ENCODE data around the gene C17orf50.
"Not testable (repeated sequence)": the region's sequence is repeated elsewhere in the genome, so short reads cannot be mapped to it uniquely, and the experiment has no call there.

C17orf50 gene

DNA sequence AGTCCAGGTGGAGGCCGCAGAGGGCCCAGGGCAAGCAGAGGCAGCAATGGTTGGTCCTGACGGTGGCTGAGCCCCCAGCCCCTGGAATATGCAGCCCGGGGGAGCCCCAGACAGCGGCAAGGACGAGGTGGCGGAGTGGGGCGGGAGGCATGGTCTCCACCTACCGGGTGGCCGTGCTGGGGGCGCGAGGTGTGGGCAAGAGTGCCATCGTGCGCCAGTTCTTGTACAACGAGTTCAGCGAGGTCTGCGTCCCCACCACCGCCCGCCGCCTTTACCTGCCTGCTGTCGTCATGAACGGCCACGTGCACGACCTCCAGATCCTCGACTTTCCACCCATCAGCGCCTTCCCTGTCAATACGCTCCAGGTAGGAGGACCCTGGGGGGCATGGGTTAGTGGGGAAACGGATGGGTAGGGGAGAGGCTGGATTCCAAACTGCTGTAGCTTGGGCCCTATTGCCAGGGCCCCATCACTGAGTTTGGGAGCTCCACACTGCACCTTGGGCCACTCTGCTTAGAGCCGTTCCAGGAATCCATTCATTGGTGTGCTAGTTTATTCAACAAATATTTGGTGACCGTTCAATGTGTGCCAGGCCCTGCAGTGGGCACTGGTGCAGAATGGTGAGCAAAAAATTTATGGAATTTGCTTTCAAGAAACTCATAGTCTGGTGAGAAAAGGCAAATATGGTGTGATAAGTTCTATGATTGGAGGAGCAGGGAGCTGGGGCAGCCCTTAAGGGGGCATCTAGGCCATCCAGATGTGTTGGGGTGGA, 25.5 kb upstream of the C17orf50 start:
- no peak for DNase-seq

DNA sequence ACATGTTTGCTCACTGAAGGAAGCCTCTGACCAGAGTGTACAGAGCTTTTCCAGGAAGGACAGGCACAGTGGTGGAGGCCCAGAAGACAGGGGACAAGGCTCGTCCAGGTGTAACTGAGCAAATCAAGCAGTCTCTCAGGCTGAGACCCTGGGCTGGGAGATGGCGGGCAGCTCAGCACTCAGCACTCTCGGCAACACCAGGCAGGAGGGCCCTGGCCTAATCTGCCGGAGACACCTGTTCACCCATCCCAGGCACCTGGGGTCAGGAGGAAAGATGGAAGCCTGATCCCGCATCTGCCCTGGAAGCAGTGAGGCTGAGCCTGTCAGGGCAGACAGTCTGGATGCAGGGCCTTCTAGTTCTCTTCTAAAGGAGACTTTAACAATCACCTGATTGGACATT, 24.5 kb upstream of the C17orf50 start:
- no peak for DNase-seq

DNA sequence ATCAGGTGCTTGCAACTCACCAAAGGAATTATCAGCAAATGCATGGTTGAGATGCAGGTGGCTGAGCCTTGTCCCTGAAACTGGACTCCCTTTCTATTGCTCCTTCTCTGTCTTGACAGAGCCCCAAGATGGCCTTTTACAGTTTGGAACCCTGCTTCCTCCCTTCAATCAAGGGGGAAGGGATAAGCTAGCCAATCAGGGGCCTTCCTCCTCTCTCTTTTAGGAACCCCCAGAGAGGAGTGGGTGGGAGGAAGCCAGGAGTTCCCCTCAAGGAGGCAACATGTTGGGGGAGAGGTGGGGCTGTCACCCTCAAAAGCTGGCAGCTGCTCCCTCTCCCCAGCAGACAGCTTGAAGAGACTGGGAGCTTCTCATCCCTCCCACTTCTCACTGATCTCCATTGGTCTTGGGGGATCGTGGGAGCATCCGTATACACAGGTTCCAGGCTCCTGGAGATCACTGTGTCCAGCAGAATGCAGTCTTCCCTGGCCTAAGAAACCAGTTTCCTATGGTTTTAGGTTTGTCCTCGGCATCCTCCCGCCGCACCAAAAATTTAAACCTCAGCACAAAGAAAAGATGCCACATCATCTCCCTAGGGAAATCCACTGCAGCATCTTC, 22.1 kb upstream of the C17orf50 start:
- no peak for DNase-seq

DNA sequence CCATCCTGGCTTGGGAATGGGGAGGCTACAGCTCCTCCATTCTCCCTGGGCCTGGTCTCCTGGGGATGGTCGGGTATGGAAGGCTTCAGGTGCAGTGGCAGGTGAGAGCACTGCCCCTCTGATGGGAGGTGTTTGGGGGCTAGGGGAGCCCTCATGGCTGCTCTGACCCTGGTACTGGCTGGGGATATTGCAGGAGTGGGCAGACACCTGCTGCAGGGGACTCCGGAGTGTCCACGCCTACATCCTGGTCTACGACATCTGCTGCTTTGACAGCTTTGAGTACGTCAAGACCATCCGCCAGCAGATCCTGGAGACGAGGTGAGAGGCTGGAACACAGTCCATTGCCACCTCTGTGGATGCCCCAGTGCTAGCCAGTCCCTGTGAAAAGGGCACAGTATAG, 20.5 kb upstream of the C17orf50 start:
- no peak for DNase-seq

GRCh38 chr17:35740997-35741931, 19.4 kb upstream of the C17orf50 start:
- peak; percentile 29 for DNase-seq

GRCh38 chr17:35742496-35742895, 18.2 kb upstream of the C17orf50 start:
- no peak for DNase-seq

GRCh38 chr17:35742896-35743477, 17.7 kb upstream of the C17orf50 start:
- DNase-seq = no peak

DNA sequence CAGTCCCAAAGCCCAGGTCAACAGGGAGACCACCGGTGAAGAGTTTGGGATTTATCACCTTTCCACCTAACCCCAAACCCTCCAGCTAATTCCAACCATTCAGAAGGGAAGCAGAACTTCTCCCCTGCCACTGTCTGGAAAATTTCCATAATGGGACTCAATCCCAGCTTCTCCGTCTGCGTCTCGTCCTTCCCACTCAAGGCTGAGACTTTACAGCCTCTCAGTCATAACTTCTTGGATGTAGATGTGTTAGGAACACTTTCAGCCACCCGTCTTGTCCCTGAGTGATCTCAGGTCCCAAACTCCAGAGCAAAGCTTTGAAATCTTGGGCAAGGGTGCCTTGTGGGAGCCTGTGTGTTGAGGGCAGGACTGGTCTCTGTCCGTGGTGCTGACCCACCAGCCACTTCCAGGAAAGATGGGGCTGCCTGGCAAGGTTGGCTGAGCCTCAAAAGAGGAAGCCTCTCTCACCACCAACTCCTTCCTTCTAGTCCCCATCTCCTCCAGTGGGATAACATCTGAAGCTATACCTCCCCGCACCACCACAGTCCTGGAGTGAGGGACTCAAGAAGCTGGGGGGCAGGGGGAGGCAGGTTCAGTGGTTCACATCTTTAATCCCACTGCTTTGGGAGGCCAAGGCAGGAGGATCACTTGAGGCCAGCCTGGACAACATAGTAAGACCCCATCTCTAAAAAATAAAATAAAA, 16.9 kb upstream of the C17orf50 start:
- DNase-seq = no peak

DNA sequence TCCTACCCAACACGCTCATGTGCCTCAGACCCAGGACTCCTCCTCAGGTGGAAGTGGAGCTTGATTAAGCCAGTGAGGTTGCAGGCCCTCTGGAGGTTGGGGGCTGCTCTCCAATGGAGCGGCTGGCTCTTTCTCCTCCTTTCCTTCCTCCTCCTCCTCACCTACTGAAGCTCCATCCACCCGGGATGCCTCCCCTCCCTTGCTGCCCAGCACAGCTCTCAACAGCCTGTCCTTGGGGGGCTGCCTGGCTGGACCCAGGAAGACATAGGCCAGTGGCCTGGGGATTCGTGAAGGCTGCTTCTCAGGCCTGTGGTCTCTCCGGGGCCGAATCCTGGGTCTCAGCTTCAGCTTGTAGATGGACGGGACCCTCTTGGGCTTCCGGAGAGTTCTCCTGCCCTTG, 15.9 kb upstream of the C17orf50 start:
- DNase-seq = no peak

- no peak for DNase-seq
These were observed 15.4 kb upstream of the C17orf50 start for GRCh38 chr17:35745246-35745645.

DNA sequence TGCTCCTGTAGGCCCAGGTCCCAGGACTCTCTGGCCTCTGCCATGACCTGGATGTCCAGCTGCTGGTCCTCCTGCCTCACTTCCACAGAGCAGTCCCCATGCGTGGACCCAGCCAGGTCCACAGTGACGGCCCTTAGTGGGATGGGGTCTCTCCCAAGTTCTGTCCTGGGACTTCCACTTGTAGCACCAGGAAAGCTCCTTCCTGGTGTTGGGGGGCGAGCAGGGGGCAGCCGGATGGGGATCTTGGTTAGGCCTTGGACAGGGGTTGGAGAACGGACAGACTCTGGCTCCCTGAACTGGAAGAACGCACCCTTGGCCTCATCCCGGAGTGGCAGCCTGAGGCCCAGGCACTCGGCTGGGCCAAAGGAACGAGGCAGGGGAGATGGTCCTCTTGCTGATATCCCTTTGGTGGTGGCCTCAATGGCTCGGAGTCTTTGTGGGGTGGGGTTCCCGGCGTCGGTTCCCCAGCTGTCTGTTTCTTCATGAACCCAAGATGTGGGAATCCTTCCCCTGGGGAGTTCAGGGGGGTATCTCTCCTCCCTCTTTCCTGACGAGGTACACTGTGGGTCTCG, 14.9 kb upstream of the C17orf50 start:
- no peak for DNase-seq

GRCh38 chr17:35747540-35748017, 13.1 kb upstream of the C17orf50 start:
- peak; percentile 53 for DNase-seq

DNA sequence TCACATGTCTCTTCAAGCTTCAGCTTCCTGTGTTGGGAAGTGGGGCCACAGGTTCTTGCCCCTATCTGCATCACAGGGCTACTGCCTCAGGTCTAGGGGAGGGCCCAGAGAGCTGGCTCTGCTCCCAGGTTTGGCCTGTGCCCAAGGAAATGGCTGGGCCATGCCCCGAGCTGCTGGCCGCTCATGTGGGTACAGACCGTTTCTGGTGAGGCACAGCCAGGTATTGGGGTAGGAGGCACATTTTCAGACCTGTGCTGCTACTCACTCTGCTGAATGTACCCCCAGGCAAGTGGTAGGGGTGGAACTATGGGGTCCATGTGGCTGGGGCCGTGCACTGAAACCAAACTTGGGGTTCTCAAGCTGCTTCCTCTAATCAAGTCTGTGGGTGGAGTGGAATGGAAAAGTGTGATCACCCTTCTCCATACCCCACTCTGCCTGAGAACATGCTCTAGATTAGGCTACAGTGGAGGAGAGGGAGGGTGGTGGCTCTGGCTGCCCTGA, 12.3 kb upstream of the C17orf50 start:
- peak; percentile 11 for DNase-seq

- DNase-seq = no peak
These were observed 11.7 kb upstream of the C17orf50 start for GRCh38 chr17:35748979-35749378.

- no peak for DNase-seq
These were observed 10.9 kb upstream of the C17orf50 start for GRCh38 chr17:35749560-35750412.

- no peak for DNase-seq
These were observed 9.9 kb upstream of the C17orf50 start for GRCh38 chr17:35750526-35751395.

DNA sequence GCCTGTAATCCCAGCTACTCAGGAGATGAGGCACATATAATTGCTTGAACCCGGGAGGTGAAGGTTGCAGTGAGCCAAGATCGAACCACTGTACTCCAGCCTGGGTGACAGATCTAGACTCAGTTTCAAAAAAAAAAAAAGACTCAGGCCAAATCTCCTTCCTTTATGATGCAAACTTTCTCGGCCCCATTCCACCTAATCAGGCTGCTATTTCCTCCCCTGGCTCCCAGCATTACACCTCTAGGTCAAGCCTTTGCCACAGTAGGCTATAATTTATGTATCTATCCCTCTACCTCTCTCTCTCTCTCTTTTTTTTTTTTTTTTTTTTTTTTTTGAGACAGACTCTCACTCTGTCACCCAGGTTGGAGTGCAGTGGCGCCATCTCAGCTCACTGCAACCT, 9.1 kb upstream of the C17orf50 start:
- not testable (repeated sequence) for DNase-seq

DNA sequence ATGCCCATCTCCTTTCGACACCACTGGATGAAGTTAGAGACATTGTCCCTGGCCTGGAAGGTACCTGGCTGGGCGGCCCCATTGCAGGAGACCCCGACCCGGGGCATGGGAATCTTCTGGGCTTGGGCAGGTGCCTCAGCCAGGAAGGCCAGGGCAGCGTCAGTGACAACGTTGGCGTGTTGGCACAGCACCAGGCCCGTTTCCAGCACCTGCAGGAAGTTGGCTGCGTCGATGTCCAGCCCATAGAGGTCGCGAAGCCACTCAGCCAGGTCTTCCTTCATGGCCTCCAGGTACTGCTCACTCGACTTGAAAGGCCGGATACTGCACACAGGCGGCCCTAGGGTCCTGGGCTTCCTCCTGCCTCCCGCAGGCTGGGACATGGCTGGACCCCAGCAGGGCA, 8.2 kb upstream of the C17orf50 start:
- DNase-seq = peak; percentile 50

DNA sequence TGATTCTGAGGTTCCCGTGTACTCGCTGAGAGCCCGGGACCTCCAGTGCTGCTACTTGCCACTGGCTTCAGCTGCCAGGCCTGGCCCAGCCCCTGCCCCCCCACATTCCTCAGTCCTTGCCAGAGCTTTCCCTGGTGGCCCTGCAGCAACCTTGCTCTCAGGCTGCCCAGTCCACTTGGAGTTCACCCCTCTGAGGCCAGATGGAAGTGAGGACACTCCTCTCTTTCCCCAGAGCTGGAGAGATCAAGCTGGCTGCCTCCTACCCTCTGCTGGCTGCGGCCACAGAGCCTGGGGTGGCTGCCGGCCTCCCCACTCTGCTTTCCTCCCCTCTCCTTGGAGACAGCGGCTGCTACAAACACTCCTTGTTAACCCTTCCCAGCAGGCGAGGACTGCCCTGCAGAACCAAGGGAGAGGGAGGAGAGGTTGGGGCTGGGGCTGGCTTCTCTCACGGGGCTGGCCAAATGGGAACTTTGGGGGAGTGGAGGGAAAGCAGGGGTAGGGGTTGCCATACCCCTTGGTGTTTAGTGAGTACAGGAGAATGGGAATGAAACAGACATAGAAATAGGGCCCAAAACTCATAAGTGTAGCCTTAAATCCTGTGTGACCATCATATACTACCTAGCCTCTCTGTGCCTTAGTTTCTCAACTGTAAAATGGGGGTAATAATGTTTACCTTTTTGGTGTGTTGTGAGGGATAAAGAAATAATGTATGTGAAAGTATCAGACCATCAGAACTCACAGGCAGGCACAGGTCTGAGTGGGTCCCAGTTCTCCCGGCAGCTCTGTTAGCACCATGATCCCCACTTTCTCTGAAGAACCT, 7.5 kb upstream of the C17orf50 start, which contains the start of gene GAS2L2:
GAS2L2 (minus strand) TSS at position 295 of the 820 bp plus-strand sequence. CDS start 389 bp downstream, outside the sequence.
- no peak for DNase-seq

Data from NCI-H2029 (cell line).